NB4 (cell line): ENCODE measurements around the gene CDKN2B-AS1.

ENCODE experiments used
- CTCF ChIP-seq: IDR thresholded peaks from one replicate; pipeline ENCODE4 v1.5.1; 2012; ENCODE audit warnings: low read depth, low read length
- POLR2A ChIP-seq: IDR thresholded peaks from 2 replicates; pipeline ENCODE4 v1.6.1; 2011; ENCODE audit warnings: mild to moderate bottlenecking; ENCODE audit not compliant: insufficient read length; ENCODE audit errors: extremely low read depth

- no peak for TF ChIP-seq CTCF
- no peak for TF ChIP-seq POLR2A
These were observed 112.8 kb downstream of the CDKN2B-AS1 start for GRCh38 chr9:22107202-22108045.
